GM21529 (cell line): ENCODE results near the gene ST7.
A peak's percentile ranks its signal among the peaks of the same experiment; 100 is the strongest.
"Not testable (repeated sequence)": the region's sequence is repeated elsewhere in the genome, so short reads cannot be mapped to it uniquely, and the experiment has no call there.

Source experiments
- ATAC-seq: cut with Tn5 transposase; IDR thresholded peaks from one replicate; pipeline ENCODE4 v1.9.1; 2021; ENCODE audit not compliant: unreplicated experiment

ST7 gene

GRCh38 chr7:116971869-116972268 lies 18.6 kb downstream of the ST7 start:
- no peak for ATAC-seq

GRCh38 chr7:116975024-116975423 lies 21.7 kb downstream of the ST7 start:
- ATAC-seq: not testable (repeated sequence)

- no peak for ATAC-seq
These were observed 23.9 kb downstream of the ST7 start for GRCh38 chr7:116977172-116977571.

GRCh38 chr7:116978006-116978405 lies 24.7 kb downstream of the ST7 start:
- ATAC-seq: no peak

- ATAC-seq: no peak
These were observed 26.1 kb downstream of the ST7 start for GRCh38 chr7:116979430-116979829.

GRCh38 chr7:116980354-116980753 lies 27.1 kb downstream of the ST7 start:
- ATAC-seq: no peak

GRCh38 chr7:116981939-116982338 lies 28.6 kb downstream of the ST7 start:
- ATAC-seq: no peak

GRCh38 chr7:116984511-116984910 lies 31.2 kb downstream of the ST7 start:
- ATAC-seq: no peak

- peak; percentile 45 for ATAC-seq
These were observed 31.6 kb downstream of the ST7 start for GRCh38 chr7:116984917-116985316.

- ATAC-seq: no peak
These were observed 32.3 kb downstream of the ST7 start for GRCh38 chr7:116985575-116985974.

GRCh38 chr7:116986611-116987565 lies 33.6 kb downstream of the ST7 start:
- ATAC-seq: peak; percentile 48

GRCh38 chr7:116988363-116988989 lies 35.2 kb downstream of the ST7 start:
- ATAC-seq: no peak

GRCh38 chr7:116990056-116990455 lies 36.8 kb downstream of the ST7 start:
- ATAC-seq: no peak

GRCh38 chr7:116991233-116991632 lies 37.9 kb downstream of the ST7 start:
- ATAC-seq: no peak

GRCh38 chr7:116994611-116995010 lies 41.3 kb downstream of the ST7 start:
- ATAC-seq: no peak

- ATAC-seq: no peak
These were observed 44.7 kb downstream of the ST7 start for GRCh38 chr7:116997972-116998371.

GRCh38 chr7:116998567-116999175 lies 45.4 kb downstream of the ST7 start:
- no peak for ATAC-seq

- no peak for ATAC-seq
These were observed 46.0 kb downstream of the ST7 start for GRCh38 chr7:116999311-116999710.

- ATAC-seq: no peak
These were observed 48.0 kb downstream of the ST7 start for GRCh38 chr7:117001283-117001682.

GRCh38 chr7:117004899-117005298 lies 51.6 kb downstream of the ST7 start:
- no peak for ATAC-seq

GRCh38 chr7:117005449-117005848 lies 52.1 kb downstream of the ST7 start:
- no peak for ATAC-seq
